DOHH2 (cell line): ENCODE results near the gene ZNF683.
"Not testable (repeated sequence)": the region's sequence is repeated elsewhere in the genome, so short reads cannot be mapped to it uniquely, and the experiment has no call there.

ENCODE experiments used
- H3F3A ChIP-seq: fragments of 200-600 bp; sonication (generic), shearing (Covaris generic); 2 replicates; pipeline ENCODE4 v1.6.0; 2016; ENCODE audit warnings: antibody characterized with exemption, mild to moderate bottlenecking; ENCODE audit not compliant: control insufficient read depth, insufficient read depth
- H3K27ac ChIP-seq: fragments of 200-600 bp; sonication (generic); 2 replicates; pipeline ENCODE4 v1.5.1; 2014; ENCODE audit warnings: low read depth, mild to moderate bottlenecking, low read length, moderate library complexity
- H3K27me3 ChIP-seq: fragments of 200-600 bp; sonication (generic); 2 replicates; pipeline ENCODE4 v1.6.1; 2014; ENCODE audit warnings: mild to moderate bottlenecking, low read length, mixed read lengths; ENCODE audit not compliant: control insufficient read depth
- H3K36me3 ChIP-seq: fragments of 200-600 bp; sonication (generic); 2 replicates; pipeline ENCODE4 v1.6.1; 2014; ENCODE audit warnings: mild to moderate bottlenecking, low read length, moderate library complexity, mixed read lengths; ENCODE audit not compliant: control insufficient read depth
- H3K4me1 ChIP-seq: fragments of 200-600 bp; sonication (generic); 2 replicates; pipeline ENCODE4 v1.6.1; 2014; ENCODE audit warnings: mild to moderate bottlenecking, low read length, mixed read lengths; ENCODE audit not compliant: control insufficient read depth
- H3K4me2 ChIP-seq: fragments of 200-600 bp; sonication (generic); 2 replicates; pipeline ENCODE4 v1.6.0; 2014; ENCODE audit warnings: mild to moderate bottlenecking, low read length, moderate library complexity
- H3K4me3 ChIP-seq: fragments of 200-600 bp; sonication (generic); 2 replicates; pipeline ENCODE4 v1.5.1; 2014; ENCODE audit warnings: mild to moderate bottlenecking, low read length, mixed read lengths
- H3K79me2 ChIP-seq: fragments of 200-600 bp; sonication (generic); 2 replicates; pipeline ENCODE4 v1.6.1; 2014; ENCODE audit warnings: mild to moderate bottlenecking, low read length, mixed read lengths; ENCODE audit not compliant: control insufficient read depth
- H3K9me2 ChIP-seq: fragments of 200-600 bp; sonication (generic); replicated peaks from 2 replicates; pipeline ENCODE4 v1.6.1; 2014; ENCODE audit warnings: mild to moderate bottlenecking, low read length, mixed read lengths; ENCODE audit not compliant: control insufficient read depth
- H3K9me3 ChIP-seq: fragments of 200-600 bp; sonication (generic); 2 replicates; pipeline ENCODE4 v1.6.1; 2014; ENCODE audit warnings: antibody characterized with exemption, low read length, mixed read lengths; ENCODE audit not compliant: control insufficient read depth, insufficient read depth
- H4K20me1 ChIP-seq: fragments of 200-600 bp; sonication (generic); 2 replicates; pipeline ENCODE4 v1.6.0; 2014; ENCODE audit warnings: low read depth, mild to moderate bottlenecking, antibody characterized with exemption, low read length, moderate library complexity; ENCODE audit not compliant: control insufficient read depth, insufficient read depth
- CTCF ChIP-seq: fragments of 200-600 bp; sonication (generic); IDR thresholded peaks from one replicate; pipeline ENCODE4 v1.5.1; 2014; ENCODE audit warnings: antibody characterized with exemption, mild to moderate bottlenecking, low read depth, low read length; ENCODE audit not compliant: poor library complexity, severe bottlenecking
- EZH2phosphoT487 ChIP-seq: fragments of 200-600 bp; sonication (generic); IDR thresholded peaks from 2 replicates; pipeline ENCODE4 v1.6.1; 2017; ENCODE audit warnings: borderline replicate concordance, mild to moderate bottlenecking, antibody characterized with exemption, low read length, moderate library complexity, mixed read lengths

Gene ZNF683

DNA sequence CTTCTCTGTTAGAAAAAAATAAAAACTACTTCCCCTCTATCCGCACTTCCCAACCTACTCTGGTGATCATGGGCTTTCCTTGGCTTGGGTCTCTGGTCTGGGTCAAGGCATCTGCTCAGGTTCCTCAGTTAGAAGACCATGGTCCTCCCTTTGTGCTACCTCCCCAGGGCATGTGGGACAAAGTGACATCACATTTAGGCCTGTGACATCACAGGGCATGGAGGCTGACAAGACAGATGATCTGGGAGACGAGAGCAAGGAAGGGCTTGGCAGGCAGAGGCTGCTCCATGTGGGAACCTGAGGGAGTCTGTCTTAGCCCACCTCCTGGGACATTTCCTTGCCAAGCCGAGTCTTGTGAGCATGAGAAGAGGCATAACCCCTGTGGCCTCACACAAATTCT is at the start of gene ZNF683:
TSS of gene ZNF683 (minus strand) at position 140 of the 400 bp plus-strand sequence. CDS start 4,179 bp downstream, outside the sequence.
- peaks cover 12% of the 10 kb centered on the region for H3K4me1 ChIP-seq

GRCh38 chr1:26419494-26419893 is 46.9 kb upstream of the ZNF683 start:
- TF ChIP-seq EZH2phosphoT487 (no peak), CTCF (no peak)
- Histone ChIP-seq H3K4me1 (no peaks in the 10 kb centered on the region), H3K27ac (no peak overlapping the region), H3K4me2 (no peak overlapping the region), H4K20me1 (no peaks in the 10 kb centered on the region), H3F3A (no peaks in the 10 kb centered on the region), H3K9me3 (no peaks in the 10 kb centered on the region), H3K36me3 (no peaks in the 10 kb centered on the region), H3K4me3 (no peak overlapping the region), H3K27me3 (peaks cover 28% of the 10 kb centered on the region), H3K79me2 (no peaks in the 10 kb centered on the region), H3K9me2 (no peaks in the 10 kb centered on the region)

More for the DNA sequence above, at the start of gene ZNF683:
- not testable (repeated sequence) for H4K20me1 ChIP-seq, H3K4me2 ChIP-seq, H3K27ac ChIP-seq, H3K79me2 ChIP-seq, H3K36me3 ChIP-seq, H3F3A ChIP-seq, H3K4me3 ChIP-seq, H3K9me2 ChIP-seq, H3K9me3 ChIP-seq
- peaks cover 16% of the 10 kb centered on the region for H3K27me3 ChIP-seq

DNA sequence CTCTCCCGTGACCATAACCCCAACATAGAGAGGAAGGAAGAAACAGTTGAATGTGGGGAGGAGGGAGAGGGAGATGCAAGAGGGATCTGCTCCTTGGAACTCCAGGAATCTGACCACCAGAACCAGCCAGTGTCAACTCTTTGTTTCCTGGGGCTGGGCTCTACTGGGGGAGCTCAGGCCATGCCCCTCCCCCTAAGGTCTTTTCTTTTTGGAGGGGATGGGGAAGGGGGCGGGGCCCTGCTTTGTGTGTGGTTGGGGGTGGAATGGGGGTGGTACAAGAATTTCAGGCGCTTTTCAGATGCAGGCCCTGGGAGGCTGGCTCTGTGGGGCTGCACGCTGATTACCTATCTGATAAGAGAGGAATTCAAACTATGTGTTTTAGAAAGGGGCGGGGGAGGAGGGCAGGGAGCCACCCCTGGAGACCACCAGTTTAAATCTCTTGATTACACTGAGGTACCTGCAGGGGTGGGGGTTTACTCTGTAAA is 46.4 kb upstream of the ZNF683 start:
- no peaks in the 10 kb centered on the region for H3K9me3 ChIP-seq
- no peak overlapping the region for H3K4me2 ChIP-seq
- H3K9me2 ChIP-seq, result no peaks in the 10 kb centered on the region
- no peak overlapping the region for H3K4me3 ChIP-seq
- H3K36me3 ChIP-seq, result no peaks in the 10 kb centered on the region
- H3K27me3 ChIP-seq, result peaks cover 34% of the 10 kb centered on the region
- no peaks in the 10 kb centered on the region for H4K20me1 ChIP-seq
- H3K27ac ChIP-seq, result no peak overlapping the region
- no peaks in the 10 kb centered on the region for H3K79me2 ChIP-seq
- no peak for TF ChIP-seq EZH2phosphoT487
- no peak for TF ChIP-seq CTCF
- H3F3A ChIP-seq, result no peaks in the 10 kb centered on the region
- H3K4me1 ChIP-seq, result no peaks in the 10 kb centered on the region

- H3K79me2 ChIP-seq, result no peaks in the 10 kb centered on the region
- H3K9me2 ChIP-seq, result no peaks in the 10 kb centered on the region
- H3K36me3 ChIP-seq, result no peaks in the 10 kb centered on the region
- no peaks in the 10 kb centered on the region for H3K4me1 ChIP-seq
- TF ChIP-seq EZH2phosphoT487 (no peak), CTCF (peak; percentile 92)
- H3K27ac ChIP-seq, result no peak overlapping the region
- H3K9me3 ChIP-seq, result no peaks in the 10 kb centered on the region
- no peak overlapping the region for H3K4me2 ChIP-seq
- no peaks in the 10 kb centered on the region for H4K20me1 ChIP-seq
- no peak overlapping the region for H3K4me3 ChIP-seq
- peaks cover 50% of the 10 kb centered on the region for H3K27me3 ChIP-seq
- H3F3A ChIP-seq, result no peaks in the 10 kb centered on the region
These were observed 44.7 kb upstream of the ZNF683 start for GRCh38 chr1:26417111-26417759.
